ENCODE results near the gene MPPED1. TPM values are rescaled to one million over a fixed set of nuclear protein-coding genes. Genes with fewer than 3 reads are reported as not detected.
A peak's percentile ranks its signal among the peaks of the same experiment; 100 is the strongest.

The MPPED1 gene
- polyA plus RNA-seq, 4 donors: 0.01 to 1.4 (median 0.40) TPM; not detected in 1

DNA sequence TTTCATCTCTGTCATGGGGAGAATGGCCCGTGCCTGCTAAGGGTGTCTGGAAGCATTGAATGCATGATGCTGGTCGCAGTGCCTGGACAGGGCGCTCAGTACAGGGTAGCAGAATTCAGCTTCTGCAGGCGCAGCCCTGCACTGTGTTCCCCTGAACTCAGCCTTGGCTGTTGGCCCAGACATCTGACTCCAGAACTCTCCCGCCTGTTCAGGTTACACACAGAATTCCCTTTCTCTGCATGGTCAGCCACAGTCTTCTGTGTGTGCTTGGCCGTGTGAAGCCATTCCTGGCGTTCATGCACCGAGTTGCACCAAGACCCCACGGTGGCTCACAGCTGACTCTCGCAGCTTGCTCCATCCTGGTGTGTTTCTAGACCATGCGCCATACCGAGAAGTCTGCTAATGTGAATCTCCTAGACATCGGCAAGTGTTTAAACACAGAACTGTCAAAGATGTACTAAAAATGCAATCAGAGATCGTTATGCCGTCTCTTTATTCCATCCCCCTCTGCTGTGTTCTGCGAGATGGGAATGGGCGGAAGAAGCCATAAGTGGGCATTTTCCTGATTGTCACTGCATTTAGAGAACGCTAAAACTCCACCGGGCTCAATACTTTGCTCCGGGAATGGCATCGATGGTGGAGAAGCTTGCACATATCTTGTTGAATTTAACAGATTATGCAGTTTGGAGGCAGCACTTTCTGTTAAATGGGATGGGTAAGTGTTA, 55.6 kb downstream of the MPPED1 start:
- Histone ChIP-seq H3K27ac (ENCODE audit: low read depth in 1 of 3, low read length in 2 of 3) (no peak overlapping the region), H3K36me3 (ENCODE audit: control insufficient read depth in 3 of 3, insufficient read depth in 2 of 3, low read depth in 1 of 3, low read length in 3 of 3) (no peaks in the 10 kb centered on the region), H3K9me3 (ENCODE audit: control insufficient read depth in 2 of 2, insufficient read depth in 1 of 2, low read depth in 1 of 2, low read length in 1 of 2) (no peaks in the 10 kb centered on the region), H3K4me3 (ENCODE audit: low read depth in 1 of 3, low read length in 3 of 3) (no peak overlapping the region), H3K4me1 (ENCODE audit: control insufficient read depth in 3 of 3, insufficient read depth in 2 of 3, low read depth in 1 of 3, low read length in 2 of 3) (no peaks in the 10 kb centered on the region), H3K27me3 (ENCODE audit: control insufficient read depth in 3 of 3, insufficient read depth in 3 of 3, low read length in 3 of 3) (peaks cover 0 to 2% (median 0%) of the 10 kb centered on the region in 3 donors)
- 75 to 83% (median 76%) methylated on average over 21 of the region's 21 CpGs for WGBS, 3 donors
- FAIRE-seq: no peak
- DNase-seq: no peak

- no peaks in the 10 kb centered on the region for H3K36me3 ChIP-seq (ENCODE audit: control insufficient read depth in 3 of 3, insufficient read depth in 2 of 3, low read depth in 1 of 3, low read length in 3 of 3)
- no peak overlapping the region for H3K27ac ChIP-seq (ENCODE audit: low read depth in 1 of 3, low read length in 2 of 3)
- H3K4me1 ChIP-seq (ENCODE audit: control insufficient read depth in 3 of 3, insufficient read depth in 2 of 3, low read depth in 1 of 3, low read length in 2 of 3): no peaks in the 10 kb centered on the region
- DNase-seq (no peak), FAIRE-seq (no peak)
- no peak overlapping the region for H3K4me3 ChIP-seq (ENCODE audit: low read depth in 1 of 3, low read length in 3 of 3)
- WGBS, 3 donors: 84 to 89% (median 89%) methylated on average over 3 of the region's 3 CpGs
- peaks cover 0 to 2% (median 0%) of the 10 kb centered on the region in 3 donors for H3K27me3 ChIP-seq (ENCODE audit: control insufficient read depth in 3 of 3, insufficient read depth in 3 of 3, low read length in 3 of 3)
- H3K9me3 ChIP-seq (ENCODE audit: control insufficient read depth in 2 of 2, insufficient read depth in 1 of 2, low read depth in 1 of 2, low read length in 1 of 2): no peaks in the 10 kb centered on the region
Observed at GRCh38 chr22:43470253-43470652, 58.4 kb downstream of the MPPED1 start.

DNA sequence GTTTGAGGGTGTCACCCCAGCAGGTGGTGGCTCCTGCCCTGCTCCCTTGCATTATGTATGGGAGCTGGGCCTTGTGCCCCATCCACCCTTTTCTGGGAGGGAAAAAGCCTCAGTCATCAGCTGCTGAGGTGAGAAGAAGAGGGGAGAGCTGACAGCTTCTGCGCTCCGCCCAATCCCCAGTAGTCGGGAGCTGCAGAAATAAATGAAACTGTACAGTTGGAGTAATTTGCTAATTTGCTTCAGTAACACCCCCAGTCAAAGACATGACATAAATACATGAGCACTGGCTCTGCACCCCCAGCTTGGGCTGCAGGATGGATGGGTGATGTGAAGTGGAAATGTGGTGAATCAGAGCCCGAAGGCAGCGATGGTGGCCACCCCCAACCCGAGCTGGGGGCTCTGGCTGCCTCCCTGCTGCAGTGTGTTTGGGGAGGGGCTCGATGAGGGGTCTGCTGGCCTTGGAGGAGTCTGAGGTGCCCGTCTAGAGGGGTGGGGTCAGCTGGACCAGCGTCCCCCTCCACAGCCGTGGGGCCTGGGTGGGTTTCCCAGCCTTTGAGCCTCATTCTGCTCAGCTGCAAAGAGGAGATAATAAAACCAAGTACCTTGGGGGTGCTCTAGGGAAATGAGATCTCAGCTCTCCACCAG, 59.2 kb downstream of the MPPED1 start:
- H3K27me3 ChIP-seq (ENCODE audit: control insufficient read depth in 3 of 3, insufficient read depth in 3 of 3, low read length in 3 of 3): peaks cover 0 to 2% (median 0%) of the 10 kb centered on the region in 3 donors
- no peaks in the 10 kb centered on the region for H3K36me3 ChIP-seq (ENCODE audit: control insufficient read depth in 3 of 3, insufficient read depth in 2 of 3, low read depth in 1 of 3, low read length in 3 of 3)
- FAIRE-seq (no peak), DNase-seq (no peak)
- 67 to 85% (median 74%) methylated on average over 7 to 10 of the region's 10 CpGs for WGBS, 3 donors
- no peaks in the 10 kb centered on the region for H3K4me1 ChIP-seq (ENCODE audit: control insufficient read depth in 3 of 3, insufficient read depth in 2 of 3, low read depth in 1 of 3, low read length in 2 of 3)
- no peaks in the 10 kb centered on the region for H3K9me3 ChIP-seq (ENCODE audit: control insufficient read depth in 2 of 2, insufficient read depth in 1 of 2, low read depth in 1 of 2, low read length in 1 of 2)
- no peak overlapping the region for H3K27ac ChIP-seq (ENCODE audit: low read depth in 1 of 3, low read length in 2 of 3)
- H3K4me3 ChIP-seq (ENCODE audit: low read depth in 1 of 3, low read length in 3 of 3): no peak overlapping the region

GRCh38 chr22:43471606-43472135, 59.9 kb downstream of the MPPED1 start:
- Histone ChIP-seq H3K27me3 (ENCODE audit: control insufficient read depth in 3 of 3, insufficient read depth in 3 of 3, low read length in 3 of 3) (peaks cover 0 to 2% (median 0%) of the 10 kb centered on the region in 3 donors), H3K9me3 (ENCODE audit: control insufficient read depth in 2 of 2, insufficient read depth in 1 of 2, low read depth in 1 of 2, low read length in 1 of 2) (no peaks in the 10 kb centered on the region), H3K4me1 (ENCODE audit: control insufficient read depth in 3 of 3, insufficient read depth in 2 of 3, low read depth in 1 of 3, low read length in 2 of 3) (no peaks in the 10 kb centered on the region), H3K4me3 (ENCODE audit: low read depth in 1 of 3, low read length in 3 of 3) (no peak overlapping the region), H3K27ac (ENCODE audit: low read depth in 1 of 3, low read length in 2 of 3) (no peak overlapping the region), H3K36me3 (ENCODE audit: control insufficient read depth in 3 of 3, insufficient read depth in 2 of 3, low read depth in 1 of 3, low read length in 3 of 3) (no peaks in the 10 kb centered on the region)
- no peak for DNase-seq
- 63 to 68% (median 68%) methylated on average over 11 of the region's 11 CpGs for WGBS, 3 donors
- FAIRE-seq: no peak

DNA sequence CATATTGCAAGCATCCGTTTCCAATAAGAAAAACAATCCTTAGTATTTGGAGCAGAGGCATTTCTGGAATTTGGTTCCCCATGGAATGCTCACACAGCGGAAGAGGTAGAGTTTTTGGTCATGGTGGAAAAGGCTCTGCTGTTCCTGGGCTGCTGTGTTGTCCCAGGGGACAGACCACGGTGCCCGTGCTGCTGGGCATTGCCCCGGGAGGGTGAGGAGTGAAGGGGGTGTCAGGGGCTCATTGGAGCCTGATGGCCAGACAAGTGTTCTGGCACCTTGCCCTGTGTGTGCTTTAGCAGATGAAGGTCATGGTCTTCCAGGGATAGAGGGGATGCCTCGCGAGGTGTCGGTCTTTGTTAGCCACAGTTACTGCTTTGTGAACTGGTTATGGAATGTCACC, 61.2 kb downstream of the MPPED1 start:
- H3K4me3 ChIP-seq (ENCODE audit: low read depth in 1 of 3, low read length in 3 of 3): no peak overlapping the region
- no peaks in the 10 kb centered on the region for H3K36me3 ChIP-seq (ENCODE audit: control insufficient read depth in 3 of 3, insufficient read depth in 2 of 3, low read depth in 1 of 3, low read length in 3 of 3)
- FAIRE-seq: no peak
- peaks cover 0 to 2% (median 0%) of the 10 kb centered on the region in 3 donors for H3K27me3 ChIP-seq (ENCODE audit: control insufficient read depth in 3 of 3, insufficient read depth in 3 of 3, low read length in 3 of 3)
- H3K27ac ChIP-seq (ENCODE audit: low read depth in 1 of 3, low read length in 2 of 3): no peak overlapping the region
- H3K9me3 ChIP-seq (ENCODE audit: control insufficient read depth in 2 of 2, insufficient read depth in 1 of 2, low read depth in 1 of 2, low read length in 1 of 2): no peaks in the 10 kb centered on the region
- whole genome bisulfite sequencing, 3 donors: 79 to 86% (median 83%) methylated on average over 8 of the region's 8 CpGs
- no peaks in the 10 kb centered on the region for H3K4me1 ChIP-seq (ENCODE audit: control insufficient read depth in 3 of 3, insufficient read depth in 2 of 3, low read depth in 1 of 3, low read length in 2 of 3)
- DNase-seq: no peak

DNA sequence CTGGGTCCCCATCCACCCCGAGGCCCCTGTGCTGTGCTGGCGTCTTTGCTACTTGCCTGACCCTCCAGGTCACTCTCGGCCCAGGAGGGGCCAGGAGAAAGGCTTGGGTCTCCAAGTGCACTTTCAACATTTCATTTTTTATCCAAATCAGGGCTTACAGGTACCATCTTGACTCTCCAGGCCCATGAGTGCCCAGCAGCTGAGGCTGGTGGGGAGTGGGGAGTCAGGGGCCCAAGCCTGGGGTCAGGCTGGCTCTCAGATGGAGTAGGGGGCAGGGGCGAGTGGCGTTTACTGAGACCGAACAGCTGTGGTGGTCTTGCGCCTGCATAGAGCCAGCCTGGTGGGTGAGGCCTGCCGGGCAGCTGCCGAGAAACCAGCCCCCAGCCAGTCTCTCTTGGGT, 61.6 kb downstream of the MPPED1 start:
- Histone ChIP-seq H3K4me3 (ENCODE audit: low read depth in 1 of 3, low read length in 3 of 3) (no peak overlapping the region), H3K27me3 (ENCODE audit: control insufficient read depth in 3 of 3, insufficient read depth in 3 of 3, low read length in 3 of 3) (peaks cover 0 to 2% (median 0%) of the 10 kb centered on the region in 3 donors), H3K9me3 (ENCODE audit: control insufficient read depth in 2 of 2, insufficient read depth in 1 of 2, low read depth in 1 of 2, low read length in 1 of 2) (no peaks in the 10 kb centered on the region), H3K4me1 (ENCODE audit: control insufficient read depth in 3 of 3, insufficient read depth in 2 of 3, low read depth in 1 of 3, low read length in 2 of 3) (no peaks in the 10 kb centered on the region), H3K27ac (ENCODE audit: low read depth in 1 of 3, low read length in 2 of 3) (no peak overlapping the region), H3K36me3 (ENCODE audit: control insufficient read depth in 3 of 3, insufficient read depth in 2 of 3, low read depth in 1 of 3, low read length in 3 of 3) (no peaks in the 10 kb centered on the region)
- no peak for DNase-seq
- FAIRE-seq: no peak
- 65 to 88% (median 80%) methylated on average over 9 of the region's 9 CpGs for WGBS, 3 donors

DNA sequence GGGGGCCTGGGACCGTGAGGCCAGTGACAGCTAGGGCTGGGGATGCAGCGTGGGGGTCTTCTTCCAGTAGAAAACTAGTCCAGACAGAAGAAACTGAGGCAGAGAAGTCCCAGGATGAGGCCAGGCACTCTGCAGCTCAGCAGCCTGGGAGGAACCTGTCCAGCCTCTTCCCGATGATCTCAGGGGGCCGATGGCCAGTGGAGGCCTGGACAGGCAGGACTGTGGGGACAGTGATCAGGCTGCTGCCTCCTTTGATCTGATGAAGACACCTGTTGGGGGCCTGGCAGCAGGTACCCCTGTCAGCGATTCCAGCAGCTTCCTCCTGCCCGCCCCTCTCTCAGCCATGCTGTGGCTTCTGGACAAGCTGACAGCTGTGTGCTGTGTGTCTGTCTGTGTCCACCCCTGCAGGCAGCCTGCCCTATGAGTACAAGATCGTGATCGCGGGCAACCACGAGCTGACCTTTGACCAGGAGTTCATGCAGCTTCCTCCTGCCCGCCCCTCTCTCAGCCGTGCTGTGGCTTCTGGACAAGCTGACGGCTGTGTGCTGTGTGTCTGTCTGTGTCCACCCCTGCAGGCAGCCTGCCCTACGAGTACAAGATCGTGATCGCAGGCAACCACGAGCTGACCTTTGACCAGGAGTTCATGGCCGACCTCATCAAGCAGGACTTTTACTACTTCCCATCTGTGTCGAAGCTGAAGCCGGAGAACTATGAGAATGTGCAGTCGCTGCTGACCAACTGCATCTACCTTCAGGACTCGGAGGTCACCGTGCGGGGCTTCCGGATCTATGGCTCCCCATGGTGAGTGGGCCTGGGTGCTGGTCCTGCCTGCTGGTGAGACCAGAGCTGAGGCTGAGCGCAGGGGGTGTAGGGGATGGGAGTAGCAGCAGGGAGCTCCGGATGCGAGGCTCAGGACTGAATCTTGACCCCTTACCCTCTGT, 62.6 kb downstream of the MPPED1 start:
- no peaks in the 10 kb centered on the region for H3K4me1 ChIP-seq (ENCODE audit: control insufficient read depth in 3 of 3, insufficient read depth in 2 of 3, low read depth in 1 of 3, low read length in 2 of 3)
- 42 to 49% (median 46%) methylated on average over 28 of the region's 28 CpGs for WGBS, 3 donors
- FAIRE-seq: no peak
- H3K27me3 ChIP-seq (ENCODE audit: control insufficient read depth in 3 of 3, insufficient read depth in 3 of 3, low read length in 3 of 3): no peaks in the 10 kb centered on the region
- DNase-seq: peak; percentile 11 to 37
- H3K9me3 ChIP-seq (ENCODE audit: control insufficient read depth in 2 of 2, insufficient read depth in 1 of 2, low read depth in 1 of 2, low read length in 1 of 2): no peaks in the 10 kb centered on the region
- no peak overlapping the region for H3K4me3 ChIP-seq (ENCODE audit: low read depth in 1 of 3, low read length in 3 of 3)
- no peak overlapping the region for H3K27ac ChIP-seq (ENCODE audit: low read depth in 1 of 3, low read length in 2 of 3)
- no peaks in the 10 kb centered on the region for H3K36me3 ChIP-seq (ENCODE audit: control insufficient read depth in 3 of 3, insufficient read depth in 2 of 3, low read depth in 1 of 3, low read length in 3 of 3)

GRCh38 chr22:43475549-43476076, 63.8 kb downstream of the MPPED1 start:
- no peak overlapping the region for H3K27ac ChIP-seq (ENCODE audit: low read depth in 1 of 3, low read length in 2 of 3)
- FAIRE-seq (no peak), DNase-seq (no peak)
- no peaks in the 10 kb centered on the region for H3K9me3 ChIP-seq (ENCODE audit: control insufficient read depth in 2 of 2, insufficient read depth in 1 of 2, low read depth in 1 of 2, low read length in 1 of 2)
- H3K36me3 ChIP-seq (ENCODE audit: control insufficient read depth in 3 of 3, insufficient read depth in 2 of 3, low read depth in 1 of 3, low read length in 3 of 3): no peaks in the 10 kb centered on the region
- H3K4me1 ChIP-seq (ENCODE audit: control insufficient read depth in 3 of 3, insufficient read depth in 2 of 3, low read depth in 1 of 3, low read length in 2 of 3): no peaks in the 10 kb centered on the region
- no peaks in the 10 kb centered on the region for H3K27me3 ChIP-seq (ENCODE audit: control insufficient read depth in 3 of 3, insufficient read depth in 3 of 3, low read length in 3 of 3)
- 79 to 93% (median 88%) methylated on average over 3 of the region's 3 CpGs for WGBS, 3 donors
- no peak overlapping the region for H3K4me3 ChIP-seq (ENCODE audit: low read depth in 1 of 3, low read length in 3 of 3)
